ENCODE data around the gene FAM25A.
"Not testable (repeated sequence)": the region's sequence is repeated elsewhere in the genome, so short reads cannot be mapped to it uniquely, and the experiment has no call there.

Gene FAM25A

DNA sequence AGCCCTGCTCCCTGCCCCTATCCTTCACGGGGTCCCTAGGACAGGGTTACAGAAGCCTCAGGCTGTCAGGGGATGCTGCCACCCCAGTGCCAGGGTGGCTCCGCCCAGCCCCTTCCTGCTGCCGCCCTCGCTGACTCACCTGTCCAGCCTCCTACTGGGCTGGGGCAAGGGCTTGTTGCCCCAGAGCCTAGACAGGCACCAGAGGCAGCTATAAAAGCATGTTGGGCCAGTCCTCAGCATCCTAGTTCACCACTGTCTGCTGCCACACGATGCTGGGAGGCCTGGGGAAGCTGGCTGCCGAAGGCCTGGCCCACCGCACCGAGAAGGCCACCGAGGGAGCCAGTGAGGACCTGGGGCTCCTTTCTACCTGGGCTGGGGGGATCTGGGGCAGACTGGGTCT is at the start of gene FAM25A:
Gene FAM25A (plus strand): TSS at position 239 of the 400 bp plus-strand sequence. CDS start 31 bp downstream, at position 270.
- DNase-seq (ENCODE audit: insufficient read length, low spot score); FAIRE-seq: not testable (repeated sequence)

DNA sequence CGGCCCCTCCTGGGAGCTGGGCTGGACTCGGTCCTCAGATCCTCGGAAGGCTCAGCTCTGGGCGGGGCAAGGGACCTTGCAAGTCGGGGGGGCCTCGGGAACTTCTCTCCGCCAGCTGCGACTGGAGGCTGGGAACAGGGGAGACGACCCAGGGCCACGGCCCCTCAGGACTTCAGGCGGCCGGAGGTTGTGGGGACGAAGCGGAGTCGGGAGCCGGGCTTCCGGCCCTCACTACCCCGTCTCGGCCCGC is 49.2 kb upstream of the FAM25A start:
- no peak for FAIRE-seq
- DNase-seq (ENCODE audit: insufficient read length, low spot score) = no peak

DNA sequence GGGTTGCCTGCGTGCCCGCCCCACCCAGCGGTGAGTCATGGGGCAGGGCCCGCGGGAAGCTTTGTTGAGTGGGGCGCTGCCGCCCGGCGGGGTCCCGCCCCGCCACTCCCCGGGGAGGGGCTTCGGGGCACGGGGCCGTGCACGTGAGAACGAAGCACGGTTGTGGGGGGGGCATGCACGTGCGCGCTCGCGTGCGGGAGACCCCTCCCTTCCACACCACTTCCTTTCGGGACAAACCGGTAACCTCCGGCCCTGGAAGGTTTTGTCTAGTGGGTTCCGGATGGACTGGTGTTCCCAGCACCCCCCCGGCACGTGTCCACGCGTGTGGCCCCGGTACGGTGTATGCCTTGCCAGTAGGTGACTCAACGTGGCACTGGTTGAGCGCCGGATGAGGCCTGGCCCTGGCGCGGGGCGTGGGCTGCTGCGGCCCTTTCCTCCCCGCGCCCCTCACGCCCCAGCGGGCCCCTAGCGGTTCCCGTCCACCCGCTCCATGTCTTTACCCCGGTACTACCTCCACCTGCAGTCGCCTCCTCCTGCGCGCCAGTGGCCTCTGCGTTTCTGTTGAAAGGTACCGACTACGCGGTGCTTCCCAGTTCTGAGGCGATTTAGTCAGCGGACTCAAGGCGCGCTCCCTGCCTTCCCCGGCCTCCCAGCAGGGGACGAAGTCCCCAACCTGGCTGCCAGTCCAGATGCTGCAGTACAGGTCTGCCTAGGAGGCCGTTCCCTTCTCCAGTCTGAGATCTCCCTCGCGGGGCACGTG is 48.7 kb upstream of the FAM25A start:
- FAIRE-seq = peak; percentile 98
- DNase-seq (ENCODE audit: insufficient read length, low spot score) = peak; percentile 90

DNA sequence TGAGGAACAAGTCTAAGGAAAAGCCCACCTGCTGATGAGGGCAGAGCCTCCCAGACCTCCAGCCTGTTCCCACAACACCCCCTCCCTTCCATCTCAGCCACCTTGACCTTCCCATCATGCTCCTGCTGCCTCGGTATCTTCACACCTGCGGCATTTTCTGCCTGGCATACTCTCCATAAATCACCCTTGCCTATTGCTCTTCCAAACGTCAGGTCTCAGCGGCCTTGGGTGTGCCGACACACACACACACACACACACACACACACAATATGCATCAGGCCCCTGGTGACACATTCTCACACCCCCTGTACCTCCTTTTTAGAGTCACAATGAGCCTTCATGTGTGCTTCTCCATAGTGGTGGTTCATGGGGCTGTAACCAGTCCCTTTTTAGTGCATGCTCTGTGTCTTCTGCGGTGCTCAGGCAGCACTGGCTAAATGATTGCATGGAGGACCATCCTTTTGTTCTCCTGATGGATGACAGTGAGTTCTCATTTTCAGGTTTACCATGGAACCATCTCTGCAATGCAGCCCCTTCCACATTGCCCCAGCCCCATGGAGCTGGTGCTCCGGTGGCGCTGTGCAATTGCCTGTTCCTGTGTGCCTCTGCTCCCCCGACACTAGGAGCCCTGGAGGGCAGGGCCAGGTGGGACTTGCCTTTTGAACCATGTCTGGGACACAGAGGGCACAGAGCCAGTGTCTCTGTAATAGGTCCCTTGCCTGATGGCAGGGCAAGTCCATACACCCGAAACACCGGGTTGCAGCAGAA is 47.3 kb upstream of the FAM25A start:
- DNase-seq (ENCODE audit: insufficient read length, low spot score) = no peak
- FAIRE-seq = peak; percentile 16

DNA sequence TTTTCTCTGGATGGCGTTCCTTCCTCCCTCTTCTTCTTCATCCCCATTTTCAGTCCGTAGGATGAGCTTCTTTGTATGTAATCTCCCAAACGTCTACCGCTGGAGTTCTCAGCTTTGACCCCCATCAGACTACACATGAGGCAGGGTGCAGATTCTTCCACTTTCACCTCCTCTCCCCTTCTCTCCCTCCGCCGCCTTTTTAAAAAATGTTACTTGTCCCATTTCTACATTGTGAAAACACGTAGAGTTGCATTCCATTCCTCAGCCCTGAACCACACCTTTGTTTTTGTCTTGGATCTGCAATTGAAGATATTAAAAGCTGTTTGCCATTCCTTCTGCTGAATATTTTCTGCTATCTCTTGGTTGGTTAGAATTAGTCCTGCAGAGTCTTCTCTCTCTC is 45.6 kb upstream of the FAM25A start:
- no peak for FAIRE-seq
- no peak for DNase-seq (ENCODE audit: insufficient read length, low spot score)

DNA sequence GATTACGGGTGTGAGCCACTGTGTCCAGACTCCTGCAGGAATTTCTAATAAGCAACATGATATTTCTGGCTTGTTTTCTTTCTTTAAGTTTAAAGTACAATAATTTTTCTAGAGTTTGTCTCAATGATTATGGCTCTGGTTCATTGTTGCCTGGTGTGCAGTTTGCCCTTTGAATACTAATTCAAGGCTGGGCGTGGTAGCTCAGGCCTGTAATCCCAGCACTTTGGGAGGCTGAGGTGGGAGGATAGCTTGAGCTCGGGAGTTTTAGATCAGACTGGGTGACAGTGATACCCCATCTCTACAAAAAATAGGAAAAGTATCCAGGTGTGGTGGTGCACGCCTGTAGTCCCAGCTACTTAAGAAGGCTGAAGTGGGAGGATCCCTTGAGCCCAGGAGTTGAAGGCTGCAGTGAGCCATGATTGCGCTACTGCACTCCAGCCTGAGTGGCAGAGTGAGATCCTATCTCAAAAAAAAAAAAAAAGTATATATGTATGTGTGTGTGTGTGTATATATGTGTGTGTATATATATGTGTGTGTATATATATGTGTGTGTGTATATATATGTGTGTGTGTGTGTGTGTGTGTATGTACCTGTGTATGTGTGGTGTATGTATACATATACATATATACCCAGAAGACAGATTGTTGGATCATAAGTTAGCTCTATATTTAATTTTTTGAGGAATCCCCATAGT is 43.6 kb upstream of the FAM25A start:
- no peak for FAIRE-seq
- no peak for DNase-seq (ENCODE audit: insufficient read length, low spot score)

DNA sequence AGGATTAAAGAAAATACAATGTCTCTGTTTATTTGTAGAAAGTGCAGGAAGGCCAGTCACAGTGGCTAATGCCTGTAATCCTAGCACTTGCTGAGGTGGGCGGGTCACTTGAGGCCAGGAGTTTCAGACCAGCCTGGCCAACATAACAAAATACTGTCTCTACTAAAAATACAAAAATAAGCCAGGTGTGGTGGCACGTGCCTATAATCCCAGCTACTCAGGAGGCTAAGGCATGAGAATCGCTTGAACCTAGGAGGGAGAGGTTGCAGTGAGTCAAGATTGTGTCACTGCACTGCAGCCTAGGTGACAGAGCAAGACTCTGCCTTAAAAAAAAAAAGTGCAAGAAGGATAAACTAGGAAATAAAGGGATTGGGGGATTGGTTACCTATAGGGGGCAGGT is 41.6 kb upstream of the FAM25A start:
- FAIRE-seq; DNase-seq (ENCODE audit: insufficient read length, low spot score): not testable (repeated sequence)

DNA sequence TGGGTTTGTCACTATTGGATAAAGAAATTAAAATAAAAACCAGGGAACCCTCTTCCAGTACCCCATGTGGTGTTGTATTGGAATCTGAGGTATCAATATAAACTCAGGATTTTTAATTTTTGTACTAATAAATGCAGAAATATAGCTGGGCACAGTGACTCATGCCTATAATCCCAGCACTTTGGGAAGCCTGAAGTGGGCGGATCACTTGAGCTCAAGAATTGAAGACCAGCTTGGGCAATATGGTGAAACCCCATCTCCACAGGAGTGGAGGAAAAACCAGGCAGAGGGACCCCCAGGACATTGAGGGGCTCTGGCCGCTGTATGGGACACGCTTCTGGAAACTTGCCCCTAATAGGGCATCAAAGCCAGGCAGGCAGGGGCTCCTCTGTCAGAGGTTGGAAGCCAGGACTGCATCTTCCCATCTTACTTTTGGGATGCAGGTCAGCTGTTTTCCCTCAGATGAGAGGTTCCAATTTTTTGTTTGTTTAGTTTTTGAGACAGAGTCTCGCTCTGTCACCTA is 40.7 kb upstream of the FAM25A start:
- DNase-seq (ENCODE audit: insufficient read length, low spot score) = no peak

DNA sequence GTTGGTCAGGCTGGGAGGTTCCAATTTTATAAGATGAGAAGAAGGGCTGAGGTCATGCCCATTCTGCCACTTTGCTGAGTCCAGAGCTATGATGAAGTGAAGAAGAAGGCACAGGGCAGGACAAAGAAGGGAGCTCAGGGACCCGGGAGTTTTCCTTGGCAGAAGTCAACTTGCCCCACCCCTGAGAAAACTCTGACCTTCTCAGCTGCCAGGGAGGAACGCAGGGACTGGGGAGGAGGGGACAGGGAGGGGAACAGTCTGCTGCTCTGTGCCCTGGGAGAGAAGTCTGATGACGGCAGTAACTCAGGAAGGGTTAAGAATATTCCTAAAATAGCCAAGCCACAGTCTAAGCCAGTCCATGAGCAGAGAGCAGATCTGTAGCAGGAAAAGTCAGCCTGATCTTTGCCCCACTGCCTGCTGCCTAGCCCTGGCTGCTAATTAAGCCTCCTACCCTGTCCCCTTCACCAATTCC is 40.1 kb upstream of the FAM25A start:
- FAIRE-seq = no peak
- no peak for DNase-seq (ENCODE audit: insufficient read length, low spot score)

More for the DNA sequence above, 40.7 kb upstream of the FAM25A start:
- no peak for FAIRE-seq

DNA sequence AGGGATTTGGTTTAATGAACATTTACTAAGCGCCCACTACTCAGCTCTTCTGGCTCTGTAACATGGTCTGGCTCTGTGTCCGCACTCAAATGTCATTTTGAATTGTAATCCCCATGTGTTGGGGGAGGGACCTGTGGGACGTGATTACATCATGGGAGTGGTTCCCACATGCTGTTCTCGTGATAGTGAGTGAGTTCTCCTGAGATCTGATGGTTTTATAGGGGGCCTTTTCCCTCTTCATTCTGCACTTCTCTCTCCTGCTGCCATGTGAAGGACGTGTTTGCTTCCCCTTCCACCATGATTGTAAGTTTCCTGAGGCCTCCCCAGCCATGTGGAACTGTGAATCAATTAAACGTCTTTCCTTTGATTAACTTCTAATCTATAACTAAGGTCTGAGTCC is 39.1 kb upstream of the FAM25A start:
- not testable (repeated sequence) for DNase-seq (ENCODE audit: insufficient read length, low spot score); FAIRE-seq

DNA sequence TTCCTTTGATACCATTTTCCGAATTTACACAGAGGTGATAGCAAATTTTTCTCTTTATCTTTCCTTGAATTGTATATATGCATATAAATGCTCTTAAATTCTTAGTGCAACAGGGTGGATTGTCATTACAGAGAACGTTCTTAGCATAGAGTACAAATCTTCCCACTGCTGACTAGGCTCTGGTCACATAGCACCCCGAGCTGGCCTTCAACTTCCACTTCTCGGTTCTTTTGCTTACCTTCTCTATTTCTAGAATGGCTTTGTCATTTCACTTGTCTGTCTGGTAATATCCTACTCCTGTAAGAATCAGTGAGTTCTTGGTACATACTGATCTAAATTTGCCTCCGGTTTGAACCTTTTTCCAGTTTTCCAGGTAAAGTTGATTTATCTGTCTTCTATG is 38.4 kb upstream of the FAM25A start:
- DNase-seq (ENCODE audit: insufficient read length, low spot score) = no peak
- FAIRE-seq = no peak

DNA sequence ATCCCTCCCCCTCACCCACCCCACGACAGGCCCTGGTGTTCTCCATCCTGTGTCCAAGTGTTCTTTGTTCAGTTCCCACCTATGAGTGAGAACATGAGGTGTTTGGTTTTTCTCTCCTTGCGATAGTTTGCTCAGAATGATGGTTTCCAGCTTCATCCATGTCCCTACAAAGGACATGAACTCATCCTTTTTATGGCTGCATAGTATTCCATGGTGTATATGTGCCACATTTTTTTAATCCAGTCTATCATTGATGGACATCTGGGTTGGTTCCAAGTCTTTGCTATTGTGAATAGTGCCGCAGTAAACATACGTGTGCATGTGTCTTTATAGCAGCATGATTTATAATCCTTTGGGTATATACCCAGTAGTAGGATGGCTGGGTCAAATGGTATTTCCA is 35.6 kb upstream of the FAM25A start:
- FAIRE-seq; DNase-seq (ENCODE audit: insufficient read length, low spot score): not testable (repeated sequence)

DNA sequence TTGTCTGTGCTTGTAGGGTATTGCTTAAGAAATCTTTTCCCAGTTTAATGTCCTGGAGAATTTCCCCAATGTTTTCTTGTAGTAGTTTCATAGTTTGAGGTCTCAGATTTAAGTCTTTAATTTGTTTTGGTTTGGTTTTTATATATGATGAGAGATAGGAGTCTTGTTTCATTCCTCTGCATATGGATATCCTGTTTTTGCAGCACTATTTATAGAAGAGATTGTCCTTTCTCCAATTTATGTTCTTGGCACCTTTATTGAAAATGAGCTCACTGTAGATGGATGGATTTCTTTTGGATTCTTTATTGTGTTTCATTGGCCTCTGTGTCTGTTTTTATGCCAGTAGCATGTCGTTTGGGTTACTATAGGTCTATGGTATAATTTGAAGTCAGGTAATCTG is 31.6 kb upstream of the FAM25A start:
- FAIRE-seq (no peak), DNase-seq (ENCODE audit: insufficient read length, low spot score) (no peak)

DNA sequence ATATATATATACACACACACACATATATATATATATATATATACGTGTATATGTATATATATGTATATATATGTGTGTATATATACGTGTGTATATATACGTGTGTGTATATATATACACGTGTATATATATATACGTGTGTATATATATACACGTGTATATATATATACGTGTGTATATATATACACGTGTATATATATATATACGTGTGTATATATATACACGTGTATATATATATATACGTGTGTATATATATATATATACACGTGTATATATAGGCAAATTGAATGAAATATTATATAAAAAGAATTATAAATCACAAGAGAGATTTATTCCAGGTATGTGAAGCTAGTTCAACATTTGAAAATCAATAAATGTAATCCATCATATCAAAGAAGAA is 28.7 kb upstream of the FAM25A start:
- not testable (repeated sequence) for DNase-seq (ENCODE audit: insufficient read length, low spot score); FAIRE-seq

DNA sequence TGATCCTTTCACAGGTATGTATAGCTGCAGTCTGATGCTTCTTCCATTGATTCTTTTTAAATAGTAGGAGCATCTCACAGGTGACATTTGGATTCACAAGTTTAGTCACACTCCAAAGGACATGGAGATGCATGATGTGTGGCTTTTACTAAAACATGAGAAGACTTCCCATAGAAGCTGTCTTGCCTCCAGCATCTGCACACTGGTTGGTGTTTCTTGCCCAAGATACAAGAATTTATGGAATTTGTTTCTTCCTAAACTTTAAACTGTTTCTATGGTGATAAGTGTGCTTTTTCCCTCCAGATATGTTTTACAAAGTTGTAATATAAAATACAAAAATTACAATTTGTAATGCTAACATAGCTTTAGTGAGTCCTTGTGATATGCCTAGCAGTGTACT is 27.6 kb upstream of the FAM25A start:
- FAIRE-seq (no peak), DNase-seq (ENCODE audit: insufficient read length, low spot score) (no peak)

DNA sequence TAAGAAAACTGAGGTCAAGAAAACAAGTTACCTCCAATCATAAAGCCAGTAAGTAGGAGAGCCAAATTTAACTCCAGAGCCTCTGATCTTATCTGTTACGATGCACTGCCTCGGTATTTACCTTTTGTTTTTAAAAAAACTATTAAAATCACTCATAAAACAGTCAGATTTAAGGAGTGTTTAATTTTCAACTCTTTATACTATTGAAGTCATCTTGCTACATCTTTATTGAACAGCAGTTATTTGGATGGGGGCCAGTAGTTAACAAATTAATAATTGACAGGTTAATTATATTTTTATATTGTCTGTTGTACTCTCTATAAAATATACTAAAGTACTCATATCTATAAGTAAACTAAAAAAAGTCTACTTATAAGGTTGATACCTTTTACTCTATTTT is 27.2 kb upstream of the FAM25A start:
- FAIRE-seq = no peak
- DNase-seq (ENCODE audit: insufficient read length, low spot score) = no peak

DNA sequence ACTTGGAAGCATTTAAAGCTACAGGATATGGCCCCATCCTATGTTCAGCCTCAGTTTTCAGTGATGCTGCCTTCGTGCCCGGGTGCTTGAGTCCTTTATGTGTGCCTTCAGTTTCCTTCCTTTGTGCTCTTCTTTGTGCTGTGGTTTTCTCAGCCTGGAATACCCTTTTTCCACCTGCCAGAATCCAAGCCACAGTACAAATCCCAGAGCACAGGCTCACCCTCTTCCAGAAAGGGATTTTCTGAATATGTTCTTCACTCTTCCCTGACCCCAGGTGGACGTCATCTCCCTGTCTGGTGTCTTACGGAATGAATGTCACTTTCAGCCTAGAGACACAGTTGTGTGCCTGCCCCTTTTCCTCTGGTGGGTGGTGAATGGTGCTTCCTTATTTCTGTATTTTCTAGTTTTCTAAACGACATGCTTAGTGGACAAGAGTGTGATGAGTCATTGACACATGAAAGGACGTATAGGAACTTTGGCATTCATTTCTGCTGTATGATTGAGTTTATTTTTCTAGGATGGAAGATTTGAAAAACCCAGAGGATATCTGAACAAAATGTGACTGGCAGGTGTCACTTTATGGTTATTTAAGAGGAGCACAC is 20.2 kb upstream of the FAM25A start:
- not testable (repeated sequence) for DNase-seq (ENCODE audit: insufficient read length, low spot score); FAIRE-seq

DNA sequence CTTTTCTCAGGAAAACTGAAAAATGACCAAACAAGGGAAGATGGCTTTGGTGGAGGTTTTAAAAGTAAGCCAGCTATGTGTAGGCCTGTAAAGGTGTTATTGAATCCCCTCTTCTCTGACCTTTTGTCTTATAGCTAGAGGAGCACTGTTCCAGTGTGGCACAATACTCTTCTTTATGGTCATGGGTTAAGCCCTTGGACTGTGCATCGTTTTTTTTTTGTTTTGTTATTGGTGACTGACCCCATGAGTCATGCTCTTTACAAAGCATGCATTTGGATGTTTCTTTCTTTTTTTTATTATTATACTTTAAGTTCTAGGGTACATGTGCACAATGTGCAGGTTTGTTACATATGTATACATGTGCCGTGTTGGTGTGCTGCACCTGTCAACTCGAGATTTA is 19.6 kb upstream of the FAM25A start:
- DNase-seq (ENCODE audit: insufficient read length, low spot score) (no peak), FAIRE-seq (no peak)

DNA sequence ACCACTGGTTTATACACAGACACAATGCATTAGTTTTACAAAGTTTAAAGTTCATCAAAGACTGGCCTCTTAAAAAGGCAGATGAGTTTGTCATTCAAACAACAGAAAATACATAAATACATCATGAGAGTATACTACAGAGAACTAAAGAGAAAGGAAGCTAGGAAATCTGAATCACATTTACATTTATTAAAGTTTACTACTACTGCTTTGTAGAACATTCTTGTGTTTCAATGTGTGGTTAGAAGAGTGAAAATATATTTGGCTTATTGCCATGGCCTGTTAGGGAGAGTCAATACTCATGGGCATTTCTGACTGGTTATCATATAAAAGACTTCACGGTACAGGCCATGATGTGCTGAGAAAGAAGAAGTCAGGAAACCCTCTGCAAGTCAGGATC is 13.0 kb upstream of the FAM25A start:
- not testable (repeated sequence) for FAIRE-seq; DNase-seq (ENCODE audit: insufficient read length, low spot score)

DNA sequence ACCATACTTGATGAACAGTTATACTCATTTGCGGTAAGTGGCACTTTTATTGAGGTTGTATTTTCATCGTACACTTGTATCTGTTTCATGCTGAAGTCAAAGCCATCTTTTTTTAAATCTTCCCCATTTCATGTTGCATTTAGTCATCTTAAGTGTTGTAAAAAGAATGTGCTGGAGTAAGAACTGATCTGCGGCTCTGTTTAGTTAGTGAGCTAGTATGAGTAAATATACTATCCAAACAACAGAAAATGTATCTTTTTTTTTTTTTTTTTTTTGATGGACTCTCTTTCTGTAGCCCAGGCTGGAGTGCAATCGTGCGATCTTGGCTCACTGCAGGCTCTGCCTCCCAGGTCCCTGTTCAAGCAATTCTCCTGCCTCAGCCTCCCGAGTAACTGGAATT is 12.4 kb upstream of the FAM25A start:
- not testable (repeated sequence) for FAIRE-seq; DNase-seq (ENCODE audit: insufficient read length, low spot score)

DNA sequence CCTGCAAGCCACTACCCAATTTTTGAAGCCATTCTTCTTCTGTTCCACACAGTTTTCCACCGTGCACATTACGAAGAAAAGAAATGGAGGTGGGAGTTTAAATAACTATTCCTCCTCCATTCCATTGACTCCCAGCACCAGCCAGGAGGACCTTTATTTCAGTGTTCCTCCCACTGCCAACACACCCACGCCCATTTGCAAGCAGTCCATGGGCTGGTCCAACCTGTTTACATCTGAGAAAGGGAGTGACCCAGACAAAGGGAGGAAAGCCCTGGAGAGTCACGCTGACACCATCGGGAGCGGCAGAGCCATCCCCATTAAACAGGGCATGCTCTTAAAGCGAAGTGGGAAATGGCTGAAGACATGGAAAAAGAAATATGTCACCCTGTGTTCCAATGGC is 11.8 kb upstream of the FAM25A start:
- DNase-seq (ENCODE audit: insufficient read length, low spot score); FAIRE-seq: not testable (repeated sequence)

Data from HTR-8/SVneo (cell line).